ENCODE measurements around the gene EZH2. TPM values are rescaled to one million over a fixed set of nuclear protein-coding genes. Genes with fewer than 3 reads are reported as not detected.

EZH2 gene

GRCh38 chr7:148783801-148784527, 100.1 kb downstream of the EZH2 start:
- Histone ChIP-seq H3K27me3 (ENCODE audit: control insufficient read depth, insufficient read depth, low read length) (no peaks in the 10 kb centered on the region), H3K4me3 (ENCODE audit: low read length) (no peak overlapping the region), H3K4me2 (ENCODE audit: low read length) (no peak overlapping the region), H3K4me1 (ENCODE audit: control insufficient read depth, insufficient read depth, low read length) (no peaks in the 10 kb centered on the region), H3K9me3 (replicated peaks; ENCODE audit: low read length) (no peaks in the 10 kb centered on the region), H3K36me3 (ENCODE audit: insufficient read depth, low read length) (peaks cover 51% of the 10 kb centered on the region), H3K9ac (ENCODE audit: low read depth, low read length) (no peak overlapping the region)

DNA sequence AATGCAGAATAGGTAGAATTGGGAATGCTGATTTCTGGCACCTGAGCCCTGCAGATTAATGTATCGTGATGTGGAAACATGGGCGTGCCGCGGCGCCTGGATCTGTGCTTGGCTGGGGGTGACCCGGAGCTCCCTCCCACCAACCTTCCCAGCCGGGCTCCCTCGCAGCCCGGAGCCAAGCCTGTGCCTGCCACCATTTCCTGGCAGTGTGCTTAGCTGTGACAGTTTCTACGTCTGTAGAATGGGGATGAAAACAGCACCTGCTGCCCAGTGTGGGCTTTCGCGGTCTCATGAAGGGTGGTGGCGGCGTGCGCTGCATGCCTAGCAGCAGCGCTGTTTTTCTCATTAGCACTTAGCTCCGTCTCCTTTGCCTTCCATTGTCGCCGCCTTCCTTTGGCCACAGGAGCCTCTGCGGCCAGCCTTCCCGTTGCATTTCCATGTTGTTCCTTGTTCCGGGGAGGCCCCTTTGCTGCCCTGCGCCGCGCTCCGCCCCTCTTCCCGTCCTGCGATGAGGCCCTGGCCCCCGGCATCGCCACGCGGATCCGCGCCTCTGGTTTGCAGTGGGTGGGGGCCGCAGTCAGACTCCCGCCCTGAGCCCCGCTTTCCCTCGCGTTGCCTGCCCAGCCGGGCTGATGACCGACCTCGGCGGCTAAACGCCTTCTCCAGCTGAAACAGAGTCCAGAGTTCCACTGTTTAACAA, 101.2 kb downstream of the EZH2 start:
- Histone ChIP-seq H3K4me2 (ENCODE audit: low read length) (no peak overlapping the region), H3K4me1 (ENCODE audit: control insufficient read depth, insufficient read depth, low read length) (no peaks in the 10 kb centered on the region), H3K36me3 (ENCODE audit: insufficient read depth, low read length) (peaks cover 41% of the 10 kb centered on the region), H3K9me3 (replicated peaks; ENCODE audit: low read length) (no peaks in the 10 kb centered on the region), H3K27me3 (ENCODE audit: control insufficient read depth, insufficient read depth, low read length) (no peaks in the 10 kb centered on the region), H3K9ac (ENCODE audit: low read depth, low read length) (no peak overlapping the region), H3K4me3 (ENCODE audit: low read length) (no peak overlapping the region)

DNA sequence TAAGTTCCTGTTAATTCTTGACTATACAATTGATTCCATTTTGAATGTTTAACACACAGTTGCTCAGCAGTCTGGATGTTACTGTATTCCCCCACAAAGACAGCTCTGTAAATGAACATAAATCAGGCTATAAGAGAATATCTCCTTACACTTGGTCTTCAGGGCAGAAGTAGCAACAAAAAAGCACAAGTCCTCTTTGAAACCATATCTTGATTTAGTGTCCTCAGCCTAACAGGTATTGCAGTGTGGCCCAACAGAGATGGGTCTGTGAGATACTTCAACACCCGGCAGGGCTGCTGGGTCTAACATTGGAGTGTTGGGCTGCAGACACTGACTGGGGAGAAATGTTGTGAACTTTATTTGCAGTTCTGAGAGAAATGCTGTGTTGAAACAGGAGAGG, 109.6 kb downstream of the EZH2 start:
- Histone ChIP-seq H3K36me3 (ENCODE audit: insufficient read depth, low read length) (peaks cover 33% of the 10 kb centered on the region), H3K9me3 (replicated peaks; ENCODE audit: low read length) (no peaks in the 10 kb centered on the region)

GRCh38 chr7:148773334-148773733, 110.8 kb downstream of the EZH2 start:
- no peaks in the 10 kb centered on the region for H3K27me3 ChIP-seq (ENCODE audit: control insufficient read depth, insufficient read depth, low read length)
- H3K9me3 ChIP-seq (replicated peaks; ENCODE audit: low read length) = no peaks in the 10 kb centered on the region
- H3K4me2 ChIP-seq (ENCODE audit: low read length) = no peak overlapping the region
- no peak overlapping the region for H3K9ac ChIP-seq (ENCODE audit: low read depth, low read length)
- no peak overlapping the region for H3K4me3 ChIP-seq (ENCODE audit: low read length)
- H3K36me3 ChIP-seq (ENCODE audit: insufficient read depth, low read length) = peaks cover 33% of the 10 kb centered on the region
- H3K4me1 ChIP-seq (ENCODE audit: control insufficient read depth, insufficient read depth, low read length) = peaks cover 18% of the 10 kb centered on the region

More for the DNA sequence above, 109.6 kb downstream of the EZH2 start:
- Histone ChIP-seq H3K4me2 (ENCODE audit: low read length) (no peak overlapping the region), H3K4me1 (ENCODE audit: control insufficient read depth, insufficient read depth, low read length) (peaks cover 18% of the 10 kb centered on the region), H3K27me3 (ENCODE audit: control insufficient read depth, insufficient read depth, low read length) (no peaks in the 10 kb centered on the region), H3K9ac (ENCODE audit: low read depth, low read length) (no peak overlapping the region), H3K4me3 (ENCODE audit: low read length) (no peak overlapping the region)

DNA sequence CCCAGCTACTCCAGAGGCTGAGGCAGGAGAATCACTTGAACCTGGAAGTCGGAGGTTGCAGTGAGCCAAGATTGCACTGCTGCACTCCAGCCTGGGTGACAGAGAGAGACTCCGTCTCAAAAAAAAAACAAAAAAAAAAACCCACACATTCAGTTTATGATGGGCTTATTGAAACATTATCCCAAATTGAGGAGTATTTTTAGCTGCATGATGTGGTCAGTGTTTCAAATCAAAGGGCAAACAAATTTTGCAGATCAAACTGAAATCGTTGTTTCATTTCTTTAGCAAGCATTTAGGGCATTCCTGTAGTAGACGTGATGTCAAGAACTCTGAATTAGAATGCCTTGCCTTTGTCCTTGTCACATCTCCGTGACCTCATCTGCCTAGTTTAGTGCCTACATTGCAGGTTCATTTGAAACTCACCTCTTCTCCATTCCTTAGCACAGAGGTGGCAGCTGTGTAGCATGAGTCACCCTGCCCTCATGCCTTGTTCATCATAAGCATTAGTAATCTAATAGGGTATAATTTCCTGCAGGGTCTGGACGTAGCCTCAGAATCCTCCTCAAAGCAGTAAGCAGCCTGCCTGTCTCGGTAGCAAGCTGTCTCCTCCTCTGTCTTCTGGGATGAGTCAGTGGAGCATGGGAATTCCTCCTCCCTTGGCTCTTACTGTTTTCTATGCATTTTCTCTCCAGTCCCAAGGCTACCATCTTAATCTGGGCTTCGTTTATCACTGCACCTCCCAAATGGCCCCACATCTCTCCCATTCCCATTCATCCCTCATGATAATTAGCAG, 111.6 kb downstream of the EZH2 start:
- Histone ChIP-seq H3K9ac (ENCODE audit: low read depth, low read length) (no peak overlapping the region), H3K36me3 (ENCODE audit: insufficient read depth, low read length) (peaks cover 37% of the 10 kb centered on the region), H3K9me3 (replicated peaks; ENCODE audit: low read length) (no peaks in the 10 kb centered on the region), H3K4me3 (ENCODE audit: low read length) (no peak overlapping the region), H3K4me1 (ENCODE audit: control insufficient read depth, insufficient read depth, low read length) (peaks cover 18% of the 10 kb centered on the region), H3K27me3 (ENCODE audit: control insufficient read depth, insufficient read depth, low read length) (no peaks in the 10 kb centered on the region), H3K4me2 (ENCODE audit: low read length) (peak overlapping the region; percentile 53)

DNA sequence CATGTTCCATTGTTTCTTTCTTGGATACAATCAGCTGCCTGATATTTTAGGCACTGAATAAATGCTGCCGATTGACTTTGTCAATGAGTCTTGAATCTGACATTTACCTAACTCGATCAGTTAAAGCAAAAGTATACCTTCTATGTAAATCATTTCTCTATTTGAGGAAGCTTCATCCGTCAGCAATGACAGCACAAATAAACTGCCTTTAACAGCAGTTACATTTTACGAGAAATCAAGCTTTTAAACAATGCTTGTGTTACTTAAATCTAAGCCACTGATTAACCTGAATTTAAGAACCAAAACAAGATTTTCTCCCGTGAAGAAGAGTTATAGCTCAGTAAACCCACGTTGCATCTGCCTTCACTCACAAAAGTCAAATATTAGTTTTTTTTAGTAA, 114.1 kb downstream of the EZH2 start:
- Histone ChIP-seq H3K4me1 (ENCODE audit: control insufficient read depth, insufficient read depth, low read length) (peaks cover 18% of the 10 kb centered on the region), H3K27me3 (ENCODE audit: control insufficient read depth, insufficient read depth, low read length) (no peaks in the 10 kb centered on the region), H3K4me3 (ENCODE audit: low read length) (no peak overlapping the region), H3K9me3 (replicated peaks; ENCODE audit: low read length) (no peaks in the 10 kb centered on the region), H3K9ac (ENCODE audit: low read depth, low read length) (no peak overlapping the region), H3K36me3 (ENCODE audit: insufficient read depth, low read length) (peaks cover 35% of the 10 kb centered on the region), H3K4me2 (ENCODE audit: low read length) (no peak overlapping the region)

GRCh38 chr7:148763622-148764021, 120.5 kb downstream of the EZH2 start:
- Histone ChIP-seq H3K9me3 (replicated peaks; ENCODE audit: low read length) (no peaks in the 10 kb centered on the region), H3K9ac (ENCODE audit: low read depth, low read length) (no peak overlapping the region), H3K36me3 (ENCODE audit: insufficient read depth, low read length) (peaks cover 44% of the 10 kb centered on the region), H3K4me1 (ENCODE audit: control insufficient read depth, insufficient read depth, low read length) (no peaks in the 10 kb centered on the region), H3K4me2 (ENCODE audit: low read length) (no peak overlapping the region), H3K27me3 (ENCODE audit: control insufficient read depth, insufficient read depth, low read length) (no peaks in the 10 kb centered on the region), H3K4me3 (ENCODE audit: low read length) (no peak overlapping the region)

GRCh38 chr7:148761499-148762278, 122.4 kb downstream of the EZH2 start:
- peaks cover 46% of the 10 kb centered on the region for H3K36me3 ChIP-seq (ENCODE audit: insufficient read depth, low read length)
- H3K4me1 ChIP-seq (ENCODE audit: control insufficient read depth, insufficient read depth, low read length) = no peaks in the 10 kb centered on the region

More at GRCh38 chr7:148761499-148762278, 122.4 kb downstream of the EZH2 start:
- H3K9me3 ChIP-seq (replicated peaks; ENCODE audit: low read length) = no peaks in the 10 kb centered on the region
- H3K4me3 ChIP-seq (ENCODE audit: low read length) = no peak overlapping the region
- H3K27me3 ChIP-seq (ENCODE audit: control insufficient read depth, insufficient read depth, low read length) = no peaks in the 10 kb centered on the region
- H3K9ac ChIP-seq (ENCODE audit: low read depth, low read length) = no peak overlapping the region
- no peak overlapping the region for H3K4me2 ChIP-seq (ENCODE audit: low read length)

Small RNAs within 50 kb of the gene (small RNA-seq; reads per million reads assigned to genes)
- not detected for gene RF00017
- gene RN7SL569P = not detected
- not detected for gene RNU7-20P
